ENCODE measurements around the gene GRAP2. TPM values are rescaled to one million over a fixed set of nuclear protein-coding genes. Genes with fewer than 3 reads are reported as not detected.

Gene GRAP2
- total and polyA plus RNA-seq, 4 donors = 1.9 to 6.9 (median 4.2) TPM

DNA sequence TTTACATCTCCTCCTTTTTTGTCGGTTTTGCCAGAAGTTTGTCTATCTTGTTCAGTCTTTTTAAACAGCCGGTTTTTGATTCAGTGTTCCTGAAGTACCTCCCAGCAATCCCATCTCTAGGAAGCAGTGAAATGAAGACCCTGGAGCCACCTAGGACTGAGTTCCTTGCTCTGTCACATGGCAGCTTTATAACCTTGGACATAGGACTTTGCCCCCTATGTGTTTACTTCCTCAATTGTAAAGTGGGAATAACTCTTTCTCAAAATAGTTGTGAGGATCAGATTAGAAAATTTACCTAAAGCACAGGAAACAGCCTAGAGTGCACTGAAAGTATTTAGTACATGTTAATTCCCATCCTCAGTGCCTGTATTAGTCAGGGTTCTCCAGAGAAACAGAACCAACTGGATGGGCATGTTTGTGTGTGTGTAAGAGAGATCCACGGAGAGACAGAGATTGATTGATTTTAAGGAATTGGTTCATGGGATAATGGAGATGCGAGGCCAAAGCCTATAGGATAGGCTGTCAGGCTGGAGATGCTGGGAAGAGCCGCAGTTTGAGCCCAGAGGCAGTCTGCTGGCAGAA, 113.9 kb downstream of the GRAP2 start:
- TF ChIP-seq, protein P1, sequence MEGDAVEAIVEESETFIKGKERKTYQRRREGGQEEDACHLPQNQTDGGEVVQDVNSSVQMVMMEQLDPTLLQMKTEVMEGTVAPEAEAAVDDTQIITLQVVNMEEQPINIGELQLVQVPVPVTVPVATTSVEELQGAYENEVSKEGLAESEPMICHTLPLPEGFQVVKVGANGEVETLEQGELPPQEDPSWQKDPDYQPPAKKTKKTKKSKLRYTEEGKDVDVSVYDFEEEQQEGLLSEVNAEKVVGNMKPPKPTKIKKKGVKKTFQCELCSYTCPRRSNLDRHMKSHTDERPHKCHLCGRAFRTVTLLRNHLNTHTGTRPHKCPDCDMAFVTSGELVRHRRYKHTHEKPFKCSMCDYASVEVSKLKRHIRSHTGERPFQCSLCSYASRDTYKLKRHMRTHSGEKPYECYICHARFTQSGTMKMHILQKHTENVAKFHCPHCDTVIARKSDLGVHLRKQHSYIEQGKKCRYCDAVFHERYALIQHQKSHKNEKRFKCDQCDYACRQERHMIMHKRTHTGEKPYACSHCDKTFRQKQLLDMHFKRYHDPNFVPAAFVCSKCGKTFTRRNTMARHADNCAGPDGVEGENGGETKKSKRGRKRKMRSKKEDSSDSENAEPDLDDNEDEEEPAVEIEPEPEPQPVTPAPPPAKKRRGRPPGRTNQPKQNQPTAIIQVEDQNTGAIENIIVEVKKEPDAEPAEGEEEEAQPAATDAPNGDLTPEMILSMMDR (IDR thresholded peaks at IDR 0.05; ENCODE audit: control extremely low read depth, extremely low read depth) = no peak
- no peak for ATAC-seq (ENCODE audit: insufficient read depth, low FRiP score)
- 82 to 89% methylated on average over 5 of the region's 5 CpGs for WGBS, 2 donors
- DNase-seq = no peak
- peaks cover 0 to 7% (median 0%) of the 10 kb centered on the region in 5 donors for H3K4me1 ChIP-seq (ENCODE audit: control insufficient read depth in 5 of 5, insufficient read depth in 5 of 5, low read length in 5 of 5)
- no peak overlapping the region for H3K4me3 ChIP-seq
- H3K36me3 ChIP-seq (ENCODE audit: control insufficient read depth in 4 of 4, insufficient read depth in 4 of 4, low read length in 4 of 4) = no peaks in the 10 kb centered on the region
- no peak overlapping the region for H3K27ac ChIP-seq (ENCODE audit: low read depth in 1 of 2, low read length in 1 of 2)
- H3K9me3 ChIP-seq (ENCODE audit: control insufficient read depth in 4 of 4, insufficient read depth in 3 of 4, low read length in 3 of 4) = peaks cover 0 to 2% (median 0%) of the 10 kb centered on the region in 4 donors
- peaks cover 0 to 18% (median 16%) of the 10 kb centered on the region in 3 donors for H3K27me3 ChIP-seq (ENCODE audit: control insufficient read depth in 3 of 3, insufficient read depth in 3 of 3, low read length in 2 of 3)
- no peak overlapping the region for H3K9ac ChIP-seq (ENCODE audit: insufficient read depth in 1 of 2, low read length in 2 of 2)

DNA sequence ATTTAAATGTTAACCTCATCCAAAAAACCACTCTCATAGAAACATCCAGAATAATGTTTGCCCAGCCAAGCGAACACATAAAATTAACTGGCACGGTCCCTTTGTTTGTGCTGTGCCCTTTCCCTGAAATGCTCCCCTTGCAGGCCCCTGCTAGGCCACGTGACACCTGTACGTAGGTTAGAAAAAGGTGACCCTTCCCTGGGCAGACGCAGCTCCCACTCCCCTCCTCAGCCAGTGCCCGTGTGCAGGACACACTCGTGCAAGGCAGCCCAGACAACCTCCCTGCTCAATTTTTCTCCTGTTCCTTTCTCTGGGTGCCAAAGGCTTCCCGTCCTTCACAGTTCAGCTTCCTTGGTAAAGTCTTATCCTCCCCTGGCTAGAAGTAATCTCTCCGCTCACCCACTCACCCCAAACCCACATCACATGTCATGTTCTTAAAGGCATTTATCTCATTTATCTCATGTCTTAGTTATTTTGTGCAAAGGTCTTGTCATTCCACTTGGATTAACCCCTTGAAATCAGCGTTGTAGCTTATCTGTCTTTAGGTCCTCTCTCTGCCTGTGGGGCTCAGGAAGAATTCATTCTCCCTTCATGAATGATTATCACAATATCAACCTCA, 114.6 kb downstream of the GRAP2 start:
- ATAC-seq (ENCODE audit: insufficient read depth, low FRiP score) = no peak
- Histone ChIP-seq H3K4me3 (no peak overlapping the region), H3K27ac (ENCODE audit: low read depth in 1 of 2, low read length in 1 of 2) (peak overlapping the region in 1 of 2 donors; percentile 22), H3K9ac (ENCODE audit: insufficient read depth in 1 of 2, low read length in 2 of 2) (no peak overlapping the region), H3K4me1 (ENCODE audit: control insufficient read depth in 5 of 5, insufficient read depth in 5 of 5, low read length in 5 of 5) (no peaks in the 10 kb centered on the region), H3K36me3 (ENCODE audit: control insufficient read depth in 4 of 4, insufficient read depth in 4 of 4, low read length in 4 of 4) (no peaks in the 10 kb centered on the region), H3K27me3 (ENCODE audit: control insufficient read depth in 3 of 3, insufficient read depth in 3 of 3, low read length in 2 of 3) (peaks cover 0 to 11% (median 10%) of the 10 kb centered on the region in 3 donors), H3K9me3 (ENCODE audit: control insufficient read depth in 4 of 4, insufficient read depth in 3 of 4, low read length in 3 of 4) (peaks cover 0 to 2% (median 0%) of the 10 kb centered on the region in 4 donors)
- TF ChIP-seq, protein P1 (IDR thresholded peaks at IDR 0.05; ENCODE audit: control extremely low read depth, extremely low read depth) = no peak
- no peak for DNase-seq
- WGBS, 2 donors = 78 to 88% methylated on average over 10 of the region's 10 CpGs

DNA sequence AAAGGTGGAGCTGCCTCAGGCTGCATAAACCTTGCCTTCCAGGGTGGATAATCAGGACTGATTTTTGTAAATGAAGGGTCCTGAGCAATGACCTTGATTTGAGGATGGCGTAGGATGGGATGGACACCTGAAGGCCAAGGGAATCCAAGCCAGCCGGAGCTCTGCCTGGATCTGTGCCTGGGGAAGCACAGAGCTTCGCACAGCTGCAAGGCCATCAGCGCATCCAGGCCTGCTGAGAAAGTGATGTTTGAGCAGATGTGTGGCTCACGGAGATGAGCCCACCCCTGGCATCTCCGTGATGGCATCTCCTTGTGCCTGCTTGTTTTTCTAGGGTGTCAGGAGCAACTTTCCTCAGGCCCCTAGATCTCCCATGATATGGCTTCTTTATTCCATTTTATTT, 117.2 kb downstream of the GRAP2 start:
- 93 to 94% methylated on average over 6 of the region's 6 CpGs for WGBS, 2 donors
- DNase-seq (no peak), ATAC-seq (ENCODE audit: insufficient read depth, low FRiP score) (no peak)
- Histone ChIP-seq H3K27me3 (ENCODE audit: control insufficient read depth in 3 of 3, insufficient read depth in 3 of 3, low read length in 2 of 3) (peaks cover 0 to 4% (median 0%) of the 10 kb centered on the region in 3 donors), H3K9me3 (ENCODE audit: control insufficient read depth in 4 of 4, insufficient read depth in 3 of 4, low read length in 3 of 4) (peaks cover 0 to 2% (median 0%) of the 10 kb centered on the region in 4 donors), H3K4me3 (no peak overlapping the region), H3K9ac (ENCODE audit: insufficient read depth in 1 of 2, low read length in 2 of 2) (no peak overlapping the region), H3K36me3 (ENCODE audit: control insufficient read depth in 4 of 4, insufficient read depth in 4 of 4, low read length in 4 of 4) (no peaks in the 10 kb centered on the region), H3K4me1 (ENCODE audit: control insufficient read depth in 5 of 5, insufficient read depth in 5 of 5, low read length in 5 of 5) (no peaks in the 10 kb centered on the region), H3K27ac (ENCODE audit: low read depth in 1 of 2, low read length in 1 of 2) (no peak overlapping the region)
- TF ChIP-seq, protein P1 (IDR thresholded peaks at IDR 0.05; ENCODE audit: control extremely low read depth, extremely low read depth) = no peak

Measured in lung (tissue), 12 donors.